Measurements from ENCODE around the gene ATXN2L.
"Not testable (repeated sequence)": the region's sequence is repeated elsewhere in the genome, so short reads cannot be mapped to it uniquely, and the experiment has no call there.

DNA sequence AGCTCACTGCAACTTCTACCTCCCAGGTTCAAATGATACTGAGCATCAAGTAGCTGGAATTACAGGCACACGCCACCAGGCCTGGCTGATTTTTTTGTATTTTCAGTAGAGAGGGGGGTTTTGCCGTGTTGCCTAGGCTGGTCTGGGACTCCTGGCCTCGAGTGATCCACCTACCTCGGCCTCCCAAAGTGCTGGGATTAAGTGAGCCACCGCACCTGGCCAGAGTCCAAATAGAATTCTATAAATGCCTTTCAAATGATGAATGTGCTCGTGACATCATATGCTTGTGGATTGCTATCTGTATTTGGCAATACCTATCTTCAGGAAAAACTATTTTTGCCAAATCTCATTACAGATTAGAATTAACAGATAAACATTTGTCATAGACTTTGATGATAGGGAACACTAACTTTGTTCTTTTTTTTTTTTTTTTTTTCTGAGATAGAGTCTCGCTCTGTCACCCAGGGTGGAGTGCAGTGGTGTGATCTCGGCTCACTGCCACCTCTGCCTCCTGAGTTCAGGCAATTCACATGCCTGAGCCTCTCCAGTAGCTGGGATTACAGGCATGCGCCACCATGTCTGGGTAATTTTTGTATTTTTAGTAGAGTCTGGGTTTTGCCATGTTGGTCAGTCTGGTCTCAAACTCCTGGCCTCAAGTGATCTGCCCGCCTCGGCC lies 15.2 kb upstream of the ATXN2L start:
- not testable (repeated sequence) for TF ChIP-seq POLR2A (IDR thresholded peaks at IDR 0.05; ENCODE audit: low read depth); POLR2AphosphoS5 (IDR thresholded peaks at IDR 0.05); EP300 (IDR thresholded peaks at IDR 0.05)
- TF ChIP-seq, protein P1, sequence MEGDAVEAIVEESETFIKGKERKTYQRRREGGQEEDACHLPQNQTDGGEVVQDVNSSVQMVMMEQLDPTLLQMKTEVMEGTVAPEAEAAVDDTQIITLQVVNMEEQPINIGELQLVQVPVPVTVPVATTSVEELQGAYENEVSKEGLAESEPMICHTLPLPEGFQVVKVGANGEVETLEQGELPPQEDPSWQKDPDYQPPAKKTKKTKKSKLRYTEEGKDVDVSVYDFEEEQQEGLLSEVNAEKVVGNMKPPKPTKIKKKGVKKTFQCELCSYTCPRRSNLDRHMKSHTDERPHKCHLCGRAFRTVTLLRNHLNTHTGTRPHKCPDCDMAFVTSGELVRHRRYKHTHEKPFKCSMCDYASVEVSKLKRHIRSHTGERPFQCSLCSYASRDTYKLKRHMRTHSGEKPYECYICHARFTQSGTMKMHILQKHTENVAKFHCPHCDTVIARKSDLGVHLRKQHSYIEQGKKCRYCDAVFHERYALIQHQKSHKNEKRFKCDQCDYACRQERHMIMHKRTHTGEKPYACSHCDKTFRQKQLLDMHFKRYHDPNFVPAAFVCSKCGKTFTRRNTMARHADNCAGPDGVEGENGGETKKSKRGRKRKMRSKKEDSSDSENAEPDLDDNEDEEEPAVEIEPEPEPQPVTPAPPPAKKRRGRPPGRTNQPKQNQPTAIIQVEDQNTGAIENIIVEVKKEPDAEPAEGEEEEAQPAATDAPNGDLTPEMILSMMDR (IDR thresholded peaks at IDR 0.05) = not testable (repeated sequence)

All from esophagus muscularis mucosa (tissue), 4 donors.